ENCODE data around the gene PNPLA6.
"Not testable (repeated sequence)": the region's sequence is repeated elsewhere in the genome, so short reads cannot be mapped to it uniquely, and the experiment has no call there.

PNPLA6 gene

GRCh38 chr19:7556696-7557315 lies 21.3 kb downstream of the PNPLA6 start:
- no peak for DNase-seq

GRCh38 chr19:7558667-7559066 lies 23.1 kb downstream of the PNPLA6 start:
- DNase-seq: no peak

GRCh38 chr19:7559102-7559501 lies 23.6 kb downstream of the PNPLA6 start:
- no peak for DNase-seq

GRCh38 chr19:7560255-7560654 lies 24.7 kb downstream of the PNPLA6 start:
- no peak for DNase-seq

DNA sequence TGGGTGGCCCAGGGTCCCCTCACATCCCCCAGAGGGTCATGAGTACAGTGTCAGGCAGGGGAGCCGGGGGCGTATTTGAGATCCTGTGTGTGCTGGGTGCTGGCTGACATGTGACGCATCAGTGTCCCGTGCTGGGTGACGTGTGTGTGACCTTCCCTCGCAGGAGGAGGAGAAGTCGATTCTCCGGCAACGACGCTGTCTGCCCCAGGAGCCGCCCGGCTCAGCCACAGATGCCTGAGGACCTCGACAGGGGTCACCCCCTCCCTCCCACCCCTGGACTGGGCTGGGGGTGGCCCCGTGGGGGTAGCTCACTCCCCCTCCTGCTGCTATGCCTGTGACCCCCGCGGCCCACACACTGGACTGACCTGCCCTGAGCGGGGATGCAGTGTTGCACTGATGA lies 25.8 kb downstream of the PNPLA6 start:
- no peak for DNase-seq

DNA sequence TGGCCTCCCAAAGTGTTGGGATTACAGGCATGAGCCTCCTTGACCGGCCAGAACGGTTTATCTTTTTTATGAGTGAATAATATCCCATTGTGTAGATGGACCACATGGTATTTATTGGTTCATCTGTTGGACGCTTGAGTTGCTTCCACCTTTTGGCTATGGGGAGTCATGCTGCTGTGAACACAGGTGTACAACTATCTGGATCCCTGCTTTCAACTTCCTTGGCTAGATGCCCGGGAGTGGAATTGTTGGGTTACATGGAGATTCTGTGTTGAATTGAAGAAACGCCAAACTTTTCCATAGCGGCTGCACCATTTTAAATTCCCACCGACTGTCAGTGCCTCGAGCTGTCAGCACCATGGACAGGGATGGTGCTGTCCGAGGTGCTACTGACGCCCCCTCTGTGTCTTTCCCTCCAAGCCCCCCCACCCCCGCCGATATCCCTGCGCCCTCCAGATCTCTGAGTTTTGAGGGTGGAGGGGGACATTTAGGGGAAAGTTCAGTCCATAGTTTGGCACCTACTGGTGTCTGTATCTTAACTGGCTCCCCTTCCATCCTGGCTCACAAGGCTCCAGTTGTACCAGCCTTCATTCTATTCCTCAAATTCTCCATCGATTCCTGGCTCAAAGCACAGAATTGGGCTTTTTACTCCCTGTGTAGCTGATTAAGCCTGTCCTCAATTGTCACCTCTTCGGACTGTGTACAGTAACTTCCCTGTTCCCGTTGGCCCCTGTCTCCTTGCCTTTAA lies 27.3 kb downstream of the PNPLA6 start:
- no peak for DNase-seq

DNA sequence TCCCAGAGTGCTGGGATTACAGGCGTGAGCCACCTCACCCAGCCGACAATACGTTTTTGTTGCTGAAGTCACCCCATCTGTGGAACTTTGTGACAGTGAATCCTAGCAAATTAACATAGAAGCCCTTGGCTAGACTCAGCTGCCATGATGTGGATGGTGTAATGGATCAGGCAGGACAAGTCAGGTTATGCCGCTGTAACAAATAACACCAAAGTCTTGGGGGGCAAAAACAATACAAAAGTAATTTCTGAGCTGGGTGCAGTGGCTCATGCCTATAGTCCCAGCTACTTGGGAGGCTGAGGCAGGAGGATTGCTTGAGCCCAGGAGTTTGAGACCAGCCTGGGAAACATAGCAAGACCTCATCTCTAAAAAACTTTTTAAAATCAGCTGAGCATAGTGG lies 29.3 kb downstream of the PNPLA6 start:
- no peak for DNase-seq

DNA sequence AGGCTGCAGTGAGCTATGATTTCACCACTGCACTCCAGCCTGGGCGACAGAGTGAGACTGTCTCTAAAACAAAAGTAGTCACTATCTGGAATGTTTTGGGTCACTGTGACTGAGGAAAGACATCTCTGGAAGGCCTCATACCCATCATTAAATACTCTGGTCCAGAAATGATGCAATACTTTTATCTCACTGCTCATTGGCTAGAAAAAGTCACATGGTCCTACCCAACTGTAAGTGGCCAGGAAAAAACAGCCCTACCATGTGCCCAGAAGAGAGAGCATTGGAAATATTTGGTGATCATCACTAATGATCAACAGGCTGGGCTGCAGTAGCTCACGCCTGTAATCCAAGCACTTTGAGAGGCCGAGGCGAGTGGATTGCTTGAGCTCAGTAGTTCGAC lies 29.8 kb downstream of the PNPLA6 start:
- DNase-seq: no peak

GRCh38 chr19:7570761-7571160 lies 35.2 kb downstream of the PNPLA6 start:
- no peak for DNase-seq

DNA sequence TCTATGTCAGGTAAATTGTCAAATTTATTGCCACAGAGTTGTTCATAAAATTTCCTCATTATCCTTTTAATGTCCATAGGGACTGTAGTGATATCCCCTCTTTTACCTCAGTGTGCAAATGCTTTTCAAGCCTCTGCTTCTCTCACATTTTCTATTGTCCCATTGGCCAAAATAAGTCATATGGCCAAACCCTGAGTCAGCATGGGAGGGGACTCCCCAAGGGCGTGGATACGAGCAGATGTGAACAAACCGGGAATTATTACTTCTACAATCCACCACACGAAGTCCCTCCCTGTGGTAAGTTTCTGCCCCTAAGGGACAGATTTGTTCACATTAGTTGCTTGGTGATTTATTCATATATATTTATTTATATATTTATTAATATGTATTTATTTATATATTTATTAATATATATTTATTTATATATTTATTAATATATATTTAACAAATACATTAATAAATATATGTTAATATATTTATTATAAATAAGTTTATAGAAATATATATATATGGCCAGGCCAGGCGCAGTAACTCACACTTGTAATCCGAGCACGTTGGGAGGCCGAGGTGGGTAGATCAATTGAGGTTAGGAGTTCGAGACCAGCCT lies 40.0 kb downstream of the PNPLA6 start:
- no peak for DNase-seq

- DNase-seq: not testable (repeated sequence)
Observed at GRCh38 chr19:7577422-7577821, 41.9 kb downstream of the PNPLA6 start.

DNA sequence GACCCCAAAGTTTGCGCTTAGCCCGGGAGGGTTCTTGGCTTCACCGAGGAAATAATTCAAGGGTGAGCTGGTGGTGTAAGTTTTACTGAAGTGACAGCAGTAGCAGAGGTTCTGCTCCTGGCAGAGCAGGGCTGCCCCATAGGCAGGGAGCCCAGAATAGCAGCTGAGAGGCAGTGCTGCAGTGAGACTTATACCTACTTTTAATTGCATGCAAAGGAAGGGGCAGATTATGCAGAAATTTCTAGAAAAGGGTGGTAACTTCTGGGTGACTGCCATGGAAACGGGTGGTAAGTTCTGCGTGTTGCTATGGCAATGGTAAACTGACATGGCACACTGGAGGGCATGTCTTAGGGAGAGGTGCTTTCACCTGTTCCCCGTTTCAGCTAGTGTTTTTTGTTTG lies 42.6 kb downstream of the PNPLA6 start:
- DNase-seq: no peak

DNA sequence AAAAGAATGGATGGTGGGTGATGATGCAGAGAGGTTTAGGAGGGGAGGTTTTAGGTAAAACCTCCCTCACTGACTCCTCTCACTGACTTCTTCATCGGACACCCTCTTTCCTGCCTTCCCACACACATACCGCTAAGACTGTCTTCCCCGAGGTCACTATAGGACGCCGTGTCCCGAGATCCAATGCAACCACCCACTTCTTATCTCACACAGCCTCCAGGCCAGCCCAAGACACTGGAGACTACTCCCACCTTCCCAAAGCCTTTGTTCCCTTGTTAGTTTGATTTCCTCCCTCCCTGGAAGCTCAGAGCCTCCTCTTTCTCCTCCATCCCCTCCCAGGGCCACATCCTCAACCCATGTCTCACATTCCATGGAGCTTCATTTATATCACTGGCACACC lies 43.7 kb downstream of the PNPLA6 start:
- DNase-seq: no peak

- no peak for DNase-seq
Observed at GRCh38 chr19:7582446-7582845, 46.9 kb downstream of the PNPLA6 start.

DNA sequence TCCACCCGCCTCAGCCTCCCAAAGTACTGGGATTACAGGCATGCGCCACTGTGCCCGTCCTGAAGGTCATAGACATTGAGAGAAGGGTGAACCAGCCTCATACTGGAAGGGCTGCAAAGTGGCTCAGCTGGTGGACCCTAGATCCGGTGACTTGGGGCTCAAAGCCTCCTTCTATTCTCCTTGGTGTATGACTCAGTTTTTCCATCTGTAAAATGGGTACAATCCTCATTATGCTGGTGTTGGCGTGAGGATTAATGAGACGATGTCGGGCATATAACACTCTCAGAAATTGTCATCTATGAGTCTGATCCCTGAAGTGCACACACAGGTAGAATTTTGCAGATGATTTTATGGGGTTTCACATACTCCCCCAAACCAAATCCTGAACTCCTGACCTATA lies 54.3 kb downstream of the PNPLA6 start:
- DNase-seq: no peak

- DNase-seq: no peak
Observed at GRCh38 chr19:7590256-7590655, 54.7 kb downstream of the PNPLA6 start.

DNA sequence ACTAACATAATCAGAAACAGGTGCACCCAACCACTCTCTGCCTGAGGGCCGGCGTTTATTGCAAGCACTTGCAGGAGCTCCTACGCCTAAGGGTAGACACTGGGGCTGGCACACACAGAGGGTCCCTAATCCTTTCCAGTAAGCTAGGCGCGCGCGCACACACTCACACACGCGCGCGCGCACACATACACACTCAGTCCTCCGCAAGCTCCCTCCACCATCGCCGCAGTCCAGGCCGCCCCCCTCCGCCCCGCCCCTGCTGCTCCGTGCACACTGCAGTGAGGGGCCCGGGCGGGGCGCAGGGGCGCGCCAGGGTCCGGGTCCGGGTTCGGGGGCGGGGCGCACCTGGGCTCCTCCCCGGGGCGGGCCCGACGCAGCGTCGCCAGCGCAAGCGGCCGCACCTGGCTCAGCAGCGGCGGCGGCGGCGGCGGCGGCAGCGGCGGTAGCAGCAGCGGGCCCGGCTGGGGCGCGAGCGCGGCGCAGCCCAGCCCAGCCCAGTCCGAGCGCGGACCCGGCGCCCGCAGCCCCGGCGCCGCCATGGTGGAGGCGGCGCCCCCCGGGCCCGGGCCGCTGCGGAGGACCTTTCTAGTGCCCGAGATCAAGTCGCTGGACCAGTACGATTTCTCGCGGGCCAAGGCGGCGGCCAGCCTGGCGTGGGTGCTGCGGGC lies 60.1 kb downstream of the PNPLA6 start, which contains the start of gene CAMSAP3:
Gene CAMSAP3, plus strand, starts transcription at position 398 of the 668 bp plus-strand sequence. Its CDS starts 140 bp downstream, at position 538.
- no peak for DNase-seq

DNA sequence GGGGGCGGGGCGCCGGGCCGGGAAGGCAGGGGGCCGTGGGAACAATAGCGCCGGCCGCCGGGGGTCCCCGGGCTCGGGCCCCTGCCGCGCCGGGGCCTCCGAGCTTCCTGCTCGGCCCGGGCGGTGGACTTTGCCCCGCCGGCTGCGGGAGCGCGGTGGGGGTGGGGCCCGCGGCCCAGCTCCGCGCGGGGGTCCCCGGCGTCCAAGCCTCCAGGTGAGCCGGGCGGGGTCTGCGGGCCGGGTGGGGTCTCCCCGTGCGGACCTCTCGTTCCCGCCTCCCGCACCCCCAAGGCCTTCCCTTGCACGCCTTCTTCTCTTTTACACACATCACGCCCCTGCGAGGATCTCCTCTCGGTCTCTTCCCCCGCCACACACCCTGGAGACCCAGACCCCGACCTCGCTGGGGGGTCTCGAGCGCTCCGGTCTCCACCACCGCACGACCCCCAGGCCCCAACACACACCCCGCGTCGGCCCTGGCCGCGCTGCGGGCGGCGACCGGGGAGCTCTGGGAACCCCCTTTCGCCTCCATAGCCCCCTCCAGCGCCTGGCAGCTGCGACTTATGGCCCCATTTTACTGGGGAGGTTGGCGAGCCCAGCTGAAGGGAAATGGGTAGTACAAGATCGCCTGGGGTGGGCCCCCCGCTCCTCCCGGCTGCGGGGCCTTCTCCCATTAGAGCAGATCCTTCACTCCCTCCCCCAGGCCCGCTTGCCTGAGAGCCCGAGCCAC lies 60.9 kb downstream of the PNPLA6 start:
- DNase-seq: no peak

GRCh38 chr19:7597689-7598088 lies 62.2 kb downstream of the PNPLA6 start:
- no peak for DNase-seq

GRCh38 chr19:7598180-7598579 lies 62.7 kb downstream of the PNPLA6 start:
- DNase-seq: no peak

- DNase-seq: no peak
Observed at GRCh38 chr19:7600721-7601120, 65.2 kb downstream of the PNPLA6 start.

- no peak for DNase-seq
Observed at GRCh38 chr19:7602240-7602934, 66.9 kb downstream of the PNPLA6 start.
